ENCODE data around the gene TCN2.

GRCh38 chr22:30591588-30592359 lies 15.2 kb upstream of the TCN2 start, which contains the start of gene PES1:
- TF ChIP-seq POLR2AphosphoS5 (IDR thresholded peaks at IDR 0.05; ENCODE audit: low read depth, low read length) = peak; percentile 67
- TF ChIP-seq TAF1 (IDR thresholded peaks at IDR 0.05; ENCODE audit: borderline replicate concordance, low read depth, low read length) = peak; percentile 68
- peak; percentile 77 for TF ChIP-seq POLR2A (IDR thresholded peaks at IDR 0.05; ENCODE audit: low read depth, low read length)

Measured in GM12892 (cell line).